K562 (cell line): ENCODE results near the gene CCSER1.

Source experiments
- CAMTA2 ChIP-seq: fragments of 250-450 bp; sonication (Bioruptor Pico); conservative IDR thresholded peaks from 2 replicates; pipeline ENCODE4 v1.5.1; 2022
- CTCF ChIP-seq, 3 experiments: IDR thresholded peaks in 2 of 3; conservative IDR thresholded peaks in 1 of 3; 2 replicates each; pipeline ENCODE4 v1.5.1; 2011 to 2012; ENCODE audit warnings: low read length in 3 of 3, mild to moderate bottlenecking in 3 of 3, control low read depth in 2 of 3, improper control_type of control experiment in 1 of 3, inconsistent platforms in 1 of 3, low read depth in 1 of 3, mixed read lengths in 1 of 3, moderate library complexity in 1 of 3; ENCODE audit not compliant: insufficient read depth in 2 of 3
- U2AF1 ChIP-seq: fragments of 200-400 bp; formaldehyde crosslinking; optimal IDR thresholded peaks from 2 replicates; pipeline ENCODE3; 2017; ENCODE audit warnings: mild to moderate bottlenecking, low read depth, low read length, moderate library complexity
- USF1 ChIP-seq: sonication (generic); formaldehyde crosslinking; IDR thresholded peaks from 2 replicates; pipeline ENCODE4 v1.9.0; 2022; ENCODE audit warnings: mild to moderate bottlenecking, missing genetic modification reagents

- no peak for TF ChIP-seq U2AF1
- no peak for TF ChIP-seq CAMTA2 (CRISPR knock-in tag)
- TF ChIP-seq USF1 (CRISPR knock-in tag): no peak
- TF ChIP-seq CTCF (IDR thresholded peaks at IDR 0.05 in 2 of 3, conservative IDR thresholded peaks at IDR 0.05 in 1 of 3; ENCODE audit: insufficient read depth in 2 of 3, low read depth in 1 of 3, low read length in 3 of 3): no peak
Observed at GRCh38 chr4:91108751-91109150, 981.6 kb downstream of the CCSER1 start.
